Smooth muscle cell (in vitro differentiated cells): Measurements from ENCODE around the gene SPACA6. TPM values are rescaled to one million over a fixed set of nuclear protein-coding genes. Genes with fewer than 3 reads are reported as not detected.

Experiments used
- DNase-seq: peaks from one replicate; lab custom pipeline; 2025; ENCODE audit not compliant: unreplicated experiment; lab: John Stamatoyannopoulos, UW
- H2AFZ ChIP-seq: fragments of 200-600 bp; sonication (generic); 2 replicates; pipeline ENCODE4 v1.6.0; 2016; ENCODE audit warnings: antibody characterized with exemption, low read depth, mild to moderate bottlenecking
- H3F3A ChIP-seq: fragments of 200-600 bp; sonication (generic); 2 replicates; pipeline ENCODE4 v1.6.0; 2017; ENCODE audit warnings: antibody characterized with exemption, low read depth
- H3K27ac ChIP-seq: fragments of 200-600 bp; sonication (generic); 2 replicates; pipeline ENCODE4 v1.5.1; 2016; ENCODE audit warnings: low read depth, mild to moderate bottlenecking
- H3K27me3 ChIP-seq: fragments of 200-600 bp; sonication (generic); 2 replicates; pipeline ENCODE4 v1.6.1; 2016; ENCODE audit warnings: low read depth, mild to moderate bottlenecking
- H3K36me3 ChIP-seq: fragments of 200-600 bp; sonication (generic); 2 replicates; pipeline ENCODE4 v1.5.1; 2016; ENCODE audit warnings: low read depth
- H3K4me1 ChIP-seq: fragments of 200-600 bp; sonication (generic); 2 replicates; pipeline ENCODE4 v1.5.1; 2016; ENCODE audit warnings: low read depth
- H3K4me2 ChIP-seq: fragments of 200-600 bp; sonication (generic); 2 replicates; pipeline ENCODE4 v1.6.0; 2016; ENCODE audit warnings: mild to moderate bottlenecking
- H3K4me3 ChIP-seq: fragments of 200-600 bp; sonication (generic); 2 replicates; pipeline ENCODE4 v1.5.1; 2016; ENCODE audit warnings: mild to moderate bottlenecking
- H3K79me2 ChIP-seq: fragments of 200-600 bp; sonication (generic); 2 replicates; pipeline ENCODE4 v1.6.0; 2016; ENCODE audit warnings: low read depth, mild to moderate bottlenecking
- H3K9ac ChIP-seq: fragments of 200-600 bp; sonication (generic); 2 replicates; pipeline ENCODE4 v1.6.0; 2016; ENCODE audit warnings: low read depth
- H3K9me3 ChIP-seq: fragments of 200-600 bp; sonication (generic); replicated peaks from 2 replicates; pipeline ENCODE4 v1.5.1; 2016; ENCODE audit warnings: low read depth
- H4K20me1 ChIP-seq: fragments of 200-600 bp; sonication (generic); 2 replicates; pipeline ENCODE4 v1.6.0; 2016; ENCODE audit warnings: low read depth
- CTCF ChIP-seq: fragments of 200-600 bp; sonication (generic); IDR thresholded peaks from 2 replicates; pipeline ENCODE4 v1.5.1; 2017; ENCODE audit warnings: borderline replicate concordance, mild to moderate bottlenecking, antibody characterized with exemption; ENCODE audit not compliant: insufficient read depth, poor library complexity, severe bottlenecking
- WGBS: methylation state at CpG from one replicate; pipeline ENCODE4 v1.1.7; 2016; ENCODE audit warnings: low lambda C conversion rate; 5-methylcytosine and 5-hydroxymethylcytosine counted together
- polyA plus RNA-seq: library from polyadenylated mRNA; unstranded; fragments of >200 nt; fragmentation: Nextera tagmentation; extraction: Ambion mirVana; gene quantifications from 2 replicates; pipeline ENCODE4 v1.2.1, GENCODE V29; 2016
- total RNA-seq: library from RNA; depleted of rRNA; stranded (reverse); fragments of >200 nt; gene quantifications from 2 replicates; pipeline ENCODE4 v1.2.3, GENCODE V29; 2014

SPACA6 gene
- total and polyA plus RNA-seq, 2 experiments from 2014 or later, result 3.0 to 4.1 TPM

DNA sequence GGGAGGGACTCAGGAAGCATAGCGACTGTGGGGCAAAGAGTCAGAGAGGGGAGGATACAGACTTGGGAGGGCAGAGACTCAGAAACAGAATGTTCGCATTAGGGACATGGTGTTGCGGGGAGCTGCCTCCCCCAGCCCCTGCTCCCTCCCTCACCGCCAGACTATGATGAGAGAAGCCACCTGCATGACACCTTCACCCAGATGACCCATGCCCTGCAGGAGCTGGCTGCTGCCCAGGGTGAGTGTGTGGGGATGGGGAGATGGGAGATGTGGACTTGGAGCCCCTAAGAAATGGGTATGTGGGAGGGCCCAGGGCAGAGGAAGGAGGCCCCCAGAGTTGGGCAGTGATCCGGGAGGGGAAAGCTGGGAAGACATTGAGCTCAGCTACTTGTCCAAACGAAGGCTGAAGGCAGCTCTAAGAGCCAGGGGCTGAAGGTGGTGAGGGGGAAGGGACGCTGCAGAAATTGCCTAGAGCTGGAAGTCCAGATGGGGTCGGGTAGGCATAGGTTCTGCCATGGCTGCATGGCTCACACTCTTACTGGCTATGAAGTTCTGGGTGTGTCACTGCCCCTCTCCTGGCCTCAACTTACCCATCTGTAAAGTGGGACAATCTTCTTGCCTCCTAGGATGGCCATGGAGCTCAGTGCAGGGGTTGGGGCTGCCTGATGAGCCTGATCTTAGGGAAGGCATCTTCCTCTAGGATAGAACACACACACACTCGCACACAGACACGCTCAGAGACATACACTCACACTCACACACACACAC lies 1.4 kb downstream of the SPACA6 start:
- Histone ChIP-seq H3K4me3 (no peak overlapping the region), H3K9me3 (no peaks in the 10 kb centered on the region), H2AFZ (no peak overlapping the region), H3K4me1 (peaks cover 4% of the 10 kb centered on the region), H3K36me3 (no peaks in the 10 kb centered on the region), H3K27ac (no peak overlapping the region), H3F3A (peaks cover 34% of the 10 kb centered on the region), H3K4me2 (no peak overlapping the region), H3K27me3 (no peaks in the 10 kb centered on the region), H3K79me2 (peaks cover 91% of the 10 kb centered on the region), H4K20me1 (peaks cover 87% of the 10 kb centered on the region), H3K9ac (no peak overlapping the region)
- DNase-seq, result no peak
- no peak for TF ChIP-seq CTCF
- WGBS, result 98% methylated on average over 10 of the region's 10 CpGs

GRCh38 chr19:51695088-51695487 lies 2.0 kb downstream of the SPACA6 start:
- H3K36me3 ChIP-seq, result no peaks in the 10 kb centered on the region
- H3K4me2 ChIP-seq, result no peak overlapping the region

DNA sequence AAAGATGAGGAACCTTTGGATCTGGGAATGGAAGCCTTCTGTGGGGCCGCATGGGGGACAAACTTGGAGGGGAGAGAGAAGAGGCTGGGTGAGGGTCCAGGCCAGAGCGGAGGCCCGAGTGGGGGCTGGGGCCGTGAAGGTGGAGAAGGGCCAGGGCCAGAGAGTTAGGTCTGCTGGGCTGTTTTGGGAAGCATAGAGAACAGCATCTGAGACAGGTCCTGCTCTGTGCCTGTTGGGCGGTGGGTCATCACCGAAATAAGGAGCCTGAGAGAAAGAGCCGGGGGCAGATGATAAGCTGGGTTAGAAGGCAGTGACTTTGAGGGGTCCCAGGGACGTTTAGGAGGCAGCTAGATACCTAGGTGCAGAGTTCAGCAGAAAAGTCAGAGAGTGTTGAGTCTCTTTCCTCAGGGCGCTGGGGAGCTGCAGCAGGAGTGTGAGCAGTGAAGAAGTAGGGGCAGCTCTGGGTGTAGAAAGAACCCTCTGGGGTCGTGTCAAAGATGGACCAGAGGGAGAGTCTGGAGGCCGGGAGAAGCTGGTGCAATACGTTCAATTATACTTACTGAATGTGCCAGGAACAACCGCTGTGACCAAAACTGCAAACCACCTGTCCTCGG lies 2.7 kb downstream of the SPACA6 start:
- Histone ChIP-seq H4K20me1 (peaks cover 100% of the 10 kb centered on the region), H3K27me3 (no peaks in the 10 kb centered on the region), H3K4me3 (no peak overlapping the region), H3K4me1 (peaks cover 4% of the 10 kb centered on the region), H3K36me3 (no peaks in the 10 kb centered on the region), H3K9me3 (no peaks in the 10 kb centered on the region), H3K27ac (no peak overlapping the region), H3F3A (peaks cover 43% of the 10 kb centered on the region), H3K4me2 (no peak overlapping the region), H3K79me2 (peaks cover 78% of the 10 kb centered on the region), H2AFZ (no peak overlapping the region), H3K9ac (no peak overlapping the region)
- 96% methylated on average over 14 of the region's 14 CpGs for WGBS
- no peak for DNase-seq
- no peak for TF ChIP-seq CTCF

More at GRCh38 chr19:51695088-51695487, 2.0 kb downstream of the SPACA6 start:
- no peak overlapping the region for H3K9ac ChIP-seq
- H3K79me2 ChIP-seq, result peaks cover 86% of the 10 kb centered on the region
- TF ChIP-seq CTCF, result no peak
- H3K27ac ChIP-seq, result no peak overlapping the region
- H2AFZ ChIP-seq, result no peak overlapping the region
- 95% methylated on average over 9 of the region's 9 CpGs for WGBS
- H3K4me1 ChIP-seq, result peaks cover 4% of the 10 kb centered on the region
- no peak overlapping the region for H3K4me3 ChIP-seq
- no peak for DNase-seq
- H3K27me3 ChIP-seq, result no peaks in the 10 kb centered on the region
- peaks cover 93% of the 10 kb centered on the region for H4K20me1 ChIP-seq
- peaks cover 38% of the 10 kb centered on the region for H3F3A ChIP-seq
- H3K9me3 ChIP-seq, result no peaks in the 10 kb centered on the region
